GM19468 (cell line): ENCODE measurements around the gene PDXP.

ENCODE experiments used
- ATAC-seq: cut with Tn5 transposase; IDR thresholded peaks from one replicate; pipeline ENCODE4 v1.9.1; 2021; ENCODE audit warnings: mild to moderate bottlenecking, moderate library complexity, moderate number of reproducible peaks; ENCODE audit not compliant: unreplicated experiment; ENCODE audit errors: extremely low read depth

Gene PDXP

DNA sequence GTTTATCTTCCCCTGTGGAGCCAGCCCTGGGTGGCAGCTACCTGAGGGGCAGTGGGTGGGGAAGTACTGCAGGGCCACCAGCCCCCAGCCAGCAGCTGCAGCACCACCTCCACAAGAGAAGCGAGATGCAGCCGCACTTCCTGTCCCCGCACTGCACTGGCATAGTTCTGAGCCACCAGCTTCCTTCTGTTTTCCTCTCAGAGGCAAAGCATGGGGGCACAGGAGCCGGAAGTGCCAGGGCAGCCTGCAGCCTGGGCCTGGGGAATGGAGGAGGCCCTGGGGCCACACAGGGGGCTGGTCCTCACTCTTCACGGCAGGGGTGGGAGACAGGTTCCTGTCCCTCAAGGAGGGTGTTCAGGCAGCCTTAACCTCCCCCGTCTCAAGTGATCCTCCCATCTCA is 31.0 kb upstream of the PDXP start:
- no peak for ATAC-seq

DNA sequence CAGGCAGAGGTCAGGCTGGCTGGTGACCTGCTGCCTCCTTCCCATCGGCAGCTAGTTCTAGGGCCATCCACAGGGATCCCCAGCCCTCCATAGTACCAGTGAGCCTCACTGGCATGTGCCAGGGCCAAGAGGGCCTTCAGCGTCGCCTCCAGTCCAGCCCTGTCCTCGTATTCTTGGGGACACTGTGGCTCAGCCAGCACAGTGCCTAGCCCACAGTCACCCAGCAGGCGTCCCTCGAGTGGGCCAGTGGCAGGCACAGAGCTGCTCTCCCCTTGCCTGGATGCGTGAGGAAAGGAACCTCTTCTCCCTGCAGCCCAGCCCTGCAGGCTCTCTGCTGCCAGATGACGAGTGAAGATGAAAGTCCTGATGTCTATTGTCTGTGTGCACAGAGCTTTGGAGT is 29.7 kb upstream of the PDXP start:
- no peak for ATAC-seq

DNA sequence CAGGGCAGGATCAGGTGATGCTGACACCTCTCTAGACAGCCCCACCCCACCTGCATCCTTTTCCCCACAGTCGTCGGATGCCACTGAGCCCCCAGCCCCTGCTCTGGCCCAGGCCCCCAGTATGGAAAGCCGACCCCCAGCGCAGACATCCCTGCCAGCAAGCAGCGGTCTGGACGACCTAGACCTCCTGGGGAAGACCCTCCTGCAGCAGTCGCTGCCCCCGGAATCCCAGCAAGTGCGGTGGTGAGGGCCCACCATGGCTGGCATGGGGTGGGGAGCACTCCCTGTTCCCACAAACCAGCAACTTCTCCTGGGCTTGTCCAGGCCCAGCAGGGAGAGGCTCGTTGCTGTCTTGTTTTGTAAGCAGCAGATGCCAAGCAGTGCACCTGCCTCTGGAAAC is 28.6 kb upstream of the PDXP start:
- ATAC-seq, result no peak

DNA sequence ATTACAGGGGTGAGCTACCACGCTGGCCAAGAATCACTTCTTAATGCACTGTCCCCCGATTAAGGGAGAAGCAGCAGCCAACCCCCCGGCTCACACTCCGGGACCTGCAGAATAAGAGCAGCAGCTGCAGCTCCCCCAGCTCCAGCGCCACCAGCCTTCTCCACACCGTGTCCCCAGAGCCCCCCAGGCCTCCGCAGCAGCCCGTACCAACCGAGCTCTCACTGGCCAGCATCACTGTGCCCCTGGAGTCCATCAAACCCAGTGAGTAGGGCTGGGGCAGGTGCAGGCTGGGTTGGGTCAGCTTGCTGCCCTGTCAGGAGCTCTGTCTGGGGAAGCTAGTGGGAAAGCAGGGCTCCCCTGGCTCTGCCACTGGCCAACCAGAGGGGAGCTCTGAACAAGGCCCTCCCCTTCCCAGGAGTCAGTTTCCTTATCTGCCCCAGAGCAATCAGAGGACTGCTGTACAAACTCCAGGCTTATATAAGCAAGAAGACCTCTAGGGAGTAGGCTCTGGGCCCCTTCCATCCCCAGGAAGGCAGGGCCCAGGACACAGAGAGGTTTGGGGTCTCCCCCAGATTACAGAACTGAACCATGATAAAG is 27.6 kb upstream of the PDXP start:
- ATAC-seq, result no peak

DNA sequence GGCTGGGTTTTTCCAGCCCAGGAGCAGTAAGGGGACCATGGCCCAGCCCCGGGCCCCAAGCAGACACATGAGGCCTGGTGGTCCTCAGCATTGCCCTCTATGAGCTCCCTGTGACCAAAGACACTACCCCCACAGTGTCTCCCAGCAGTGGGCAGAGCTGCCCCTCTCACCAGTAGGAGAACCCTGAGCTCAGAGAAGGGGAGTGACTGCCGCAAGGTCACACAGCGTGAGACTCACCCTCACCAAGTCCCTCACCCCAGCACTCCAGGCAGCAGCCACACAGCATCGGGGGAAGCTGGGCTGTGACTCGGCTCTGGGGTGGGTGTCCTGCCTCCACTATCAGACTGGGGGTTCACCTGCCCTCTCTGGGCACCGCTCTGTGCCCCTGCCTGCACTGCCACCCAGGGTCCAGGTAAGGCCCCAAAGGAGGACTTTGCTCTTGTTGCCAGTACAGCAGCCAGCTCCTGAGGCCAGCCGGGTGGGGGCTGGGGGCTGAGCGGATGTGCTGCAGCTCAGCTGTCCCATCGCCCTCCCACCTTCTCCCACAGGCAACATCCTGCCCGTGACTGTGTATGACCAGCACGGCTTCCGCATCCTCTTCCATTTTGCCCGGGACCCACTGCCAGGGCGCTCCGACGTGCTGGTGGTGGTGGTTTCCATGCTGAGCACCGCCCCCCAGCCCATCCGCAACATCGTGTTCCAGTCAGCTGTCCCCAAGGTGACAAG is 26.9 kb upstream of the PDXP start:
- no peak for ATAC-seq

DNA sequence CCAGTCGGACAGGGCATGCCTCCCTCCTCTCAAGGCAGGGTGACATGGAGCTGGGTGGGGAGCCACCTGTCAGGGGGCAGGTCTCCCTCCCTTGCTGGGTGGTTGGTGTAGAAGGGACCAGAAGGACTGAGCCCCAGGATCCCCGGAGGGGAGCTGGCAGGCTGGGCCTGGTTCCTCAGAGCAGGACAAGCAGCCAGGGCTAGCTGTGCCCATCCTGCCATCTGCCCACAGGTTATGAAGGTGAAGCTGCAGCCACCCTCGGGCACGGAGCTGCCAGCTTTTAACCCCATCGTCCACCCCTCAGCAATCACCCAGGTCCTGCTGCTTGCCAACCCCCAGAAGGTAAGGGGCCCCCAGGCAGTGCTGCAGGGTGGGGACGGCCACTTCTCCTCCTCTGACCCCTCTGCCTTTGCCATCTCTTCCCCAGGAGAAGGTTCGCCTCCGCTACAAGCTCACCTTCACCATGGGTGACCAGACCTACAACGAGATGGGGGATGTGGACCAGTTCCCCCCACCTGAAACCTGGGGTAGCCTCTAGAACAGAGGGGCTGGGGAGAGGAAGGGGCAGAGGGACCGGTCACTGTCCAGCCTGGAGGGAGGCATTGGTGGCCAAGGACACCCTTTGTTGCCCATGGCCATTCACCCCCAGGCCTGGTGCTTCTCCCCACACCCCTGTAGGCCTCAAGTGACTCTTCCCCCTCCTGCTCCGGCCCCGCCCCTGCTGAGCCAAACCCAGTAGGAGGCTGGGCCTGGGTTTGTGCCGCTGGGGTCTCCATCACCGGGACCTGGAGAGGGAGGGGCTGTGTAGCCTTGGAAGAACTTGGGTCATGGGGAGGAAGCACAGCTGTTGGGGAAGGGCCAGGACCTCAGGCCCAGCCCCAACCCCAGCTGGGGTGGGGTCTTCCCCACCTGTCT is 26.1 kb upstream of the PDXP start:
- ATAC-seq, result no peak

DNA sequence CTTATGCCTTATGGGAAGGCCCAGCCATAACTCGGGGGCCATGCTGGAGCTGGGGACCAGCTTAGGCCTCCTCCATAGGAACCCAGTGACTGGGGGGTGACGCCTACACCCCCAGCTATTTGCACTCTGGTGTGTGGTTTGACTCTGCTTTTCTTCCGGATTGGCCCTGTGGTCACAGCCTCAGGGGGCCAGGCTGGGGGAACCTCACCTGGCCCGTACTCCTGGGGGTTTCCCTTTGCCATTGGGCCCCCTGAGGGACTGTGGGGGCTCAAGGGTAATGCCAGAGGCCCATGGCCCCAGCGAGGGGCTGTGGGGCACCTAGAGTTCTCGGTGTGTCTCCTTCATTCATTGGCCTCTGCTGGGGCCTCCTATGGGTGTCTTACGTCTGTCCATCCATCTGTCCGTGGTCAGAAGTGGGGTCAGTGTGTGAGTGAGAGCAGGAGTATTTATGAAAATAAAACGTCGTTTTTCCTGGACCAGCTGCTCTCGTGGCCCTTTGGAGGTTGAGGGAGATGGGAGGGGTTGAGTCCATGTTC is 25.4 kb upstream of the PDXP start:
- peak; percentile 36 for ATAC-seq

DNA sequence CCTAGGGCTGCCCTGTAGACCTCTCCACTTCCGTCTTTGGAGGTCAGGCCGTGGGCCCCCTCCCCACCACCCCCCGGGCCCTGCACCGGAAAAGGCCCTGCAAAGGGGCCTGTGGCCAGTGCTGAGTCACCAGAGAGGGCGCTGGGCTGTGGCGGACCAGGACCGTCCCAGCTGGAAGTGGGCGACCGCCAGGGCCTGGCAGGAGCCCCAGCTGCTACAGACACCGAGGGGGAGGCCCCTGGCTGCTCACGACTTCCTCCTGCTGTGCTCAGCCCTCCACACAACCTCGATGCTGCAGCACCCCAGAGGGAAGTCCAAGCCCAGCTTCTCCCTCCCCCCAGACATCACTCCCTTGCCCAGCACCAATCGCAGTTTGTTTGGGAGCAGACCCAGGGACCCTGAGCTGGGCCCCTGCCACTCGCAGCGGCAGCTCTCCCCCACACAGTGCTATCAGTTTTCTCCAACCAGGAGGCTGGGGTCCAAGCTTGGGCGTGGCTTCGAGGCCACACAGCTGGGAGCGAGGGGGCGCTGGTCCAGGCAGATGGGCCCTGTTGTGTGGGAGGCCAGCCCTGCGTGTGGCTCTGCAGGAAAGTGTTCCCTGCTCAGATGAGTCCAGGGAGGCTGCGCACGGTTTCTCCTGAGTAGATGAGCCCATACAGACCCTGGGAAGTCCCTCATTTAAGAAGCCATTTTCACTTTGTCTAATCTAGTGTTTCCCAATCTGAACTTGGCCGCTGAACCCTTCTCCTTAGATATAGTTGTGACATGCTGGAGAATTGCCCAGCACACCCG is 24.7 kb upstream of the PDXP start:
- ATAC-seq, result peak; percentile 32

DNA sequence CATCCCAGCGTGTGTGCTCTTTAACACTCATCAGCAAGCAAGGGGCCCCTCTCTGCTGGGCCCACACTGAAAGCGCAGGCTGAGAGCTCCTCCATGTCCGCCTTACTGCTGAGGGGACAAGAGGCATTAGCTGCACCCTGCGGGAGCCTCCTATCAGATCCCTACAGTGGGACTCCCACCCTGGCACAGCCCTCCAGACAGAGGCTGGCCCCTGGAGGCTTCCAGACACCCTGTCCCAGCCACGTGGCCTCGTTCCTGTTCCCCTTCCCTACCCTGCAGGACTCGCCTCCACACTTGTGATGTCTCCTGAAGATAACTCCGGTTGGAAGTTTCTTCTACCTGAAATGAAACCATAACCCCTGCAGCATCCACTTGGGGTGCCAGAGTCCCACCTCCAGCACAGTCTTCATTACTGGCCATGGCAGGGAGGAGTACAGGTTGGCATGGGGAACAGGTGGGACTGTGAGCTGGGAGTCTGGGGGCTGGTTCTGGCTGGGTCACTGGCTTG is 24.1 kb upstream of the PDXP start:
- ATAC-seq, result no peak

DNA sequence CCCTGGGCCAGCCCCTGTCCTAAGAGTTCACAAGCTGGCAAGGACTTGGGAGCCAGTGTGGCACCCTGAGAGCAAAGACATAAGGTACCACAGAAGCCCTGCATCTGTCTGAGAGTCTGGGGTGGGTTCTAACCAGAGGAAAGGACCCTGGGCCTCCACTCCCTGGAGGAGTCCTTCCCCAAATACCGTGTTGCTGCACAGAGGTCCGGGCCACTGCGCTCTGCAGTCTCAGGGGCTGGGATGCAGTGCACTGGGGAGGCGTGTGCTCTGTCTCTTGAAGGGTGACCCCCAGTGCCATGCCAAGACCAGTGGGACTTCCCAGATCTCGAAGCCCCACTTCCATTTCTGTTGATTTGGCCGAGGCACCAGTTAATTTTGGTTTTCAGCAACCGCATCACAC is 23.4 kb upstream of the PDXP start:
- ATAC-seq, result no peak

DNA sequence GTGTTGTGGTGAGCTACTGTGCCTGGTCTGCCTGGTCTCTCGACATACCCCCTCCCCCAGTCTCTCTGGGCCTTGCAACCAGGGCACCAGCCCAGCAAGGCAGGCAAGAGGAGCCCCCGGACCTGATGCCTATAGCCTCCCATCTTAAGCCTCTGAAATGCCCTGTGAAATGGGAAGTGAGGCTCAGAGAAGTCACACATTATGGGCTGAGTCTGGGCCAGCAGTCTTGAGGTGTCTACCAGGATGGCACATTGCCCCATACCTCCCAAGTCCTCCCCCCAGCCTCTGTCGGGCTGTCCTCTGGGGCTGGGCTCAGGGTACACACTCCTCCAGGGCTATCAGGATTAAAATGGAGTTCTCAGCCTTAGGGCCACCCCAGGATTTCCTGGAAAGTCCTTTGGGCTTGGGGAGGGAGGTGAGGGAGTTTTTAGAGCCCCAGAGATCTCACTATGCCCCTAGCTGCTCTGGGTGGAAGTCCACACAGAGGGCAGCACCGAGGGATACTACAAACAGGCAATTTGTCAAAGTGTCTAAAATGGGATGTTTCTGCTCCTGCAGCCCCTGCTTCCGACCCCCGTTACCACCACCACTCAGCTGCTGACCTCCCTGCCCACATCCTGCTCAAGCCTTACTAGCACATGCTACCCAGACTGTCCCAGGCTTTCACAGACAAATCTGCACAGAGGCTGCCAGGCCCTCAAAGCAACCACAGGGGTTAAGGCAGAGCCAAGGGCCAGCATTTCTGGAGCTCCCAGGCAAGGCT is 22.2 kb upstream of the PDXP start:
- no peak for ATAC-seq

DNA sequence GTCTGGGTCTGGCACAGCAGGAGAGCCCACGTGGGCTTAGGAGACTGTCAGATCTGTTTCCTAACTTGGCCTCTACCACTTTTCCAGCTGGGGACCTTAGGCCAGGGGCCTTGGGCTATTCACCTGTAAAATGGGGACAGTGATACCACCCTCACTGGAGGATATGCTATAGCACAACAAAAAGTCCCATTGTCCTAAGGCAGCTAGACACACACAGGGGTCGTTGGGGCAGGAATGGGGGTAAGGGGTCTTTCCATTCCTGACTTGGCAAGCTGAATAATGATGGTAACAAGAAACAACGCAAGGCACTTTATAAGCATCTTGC is 21.6 kb upstream of the PDXP start:
- no peak for ATAC-seq

DNA sequence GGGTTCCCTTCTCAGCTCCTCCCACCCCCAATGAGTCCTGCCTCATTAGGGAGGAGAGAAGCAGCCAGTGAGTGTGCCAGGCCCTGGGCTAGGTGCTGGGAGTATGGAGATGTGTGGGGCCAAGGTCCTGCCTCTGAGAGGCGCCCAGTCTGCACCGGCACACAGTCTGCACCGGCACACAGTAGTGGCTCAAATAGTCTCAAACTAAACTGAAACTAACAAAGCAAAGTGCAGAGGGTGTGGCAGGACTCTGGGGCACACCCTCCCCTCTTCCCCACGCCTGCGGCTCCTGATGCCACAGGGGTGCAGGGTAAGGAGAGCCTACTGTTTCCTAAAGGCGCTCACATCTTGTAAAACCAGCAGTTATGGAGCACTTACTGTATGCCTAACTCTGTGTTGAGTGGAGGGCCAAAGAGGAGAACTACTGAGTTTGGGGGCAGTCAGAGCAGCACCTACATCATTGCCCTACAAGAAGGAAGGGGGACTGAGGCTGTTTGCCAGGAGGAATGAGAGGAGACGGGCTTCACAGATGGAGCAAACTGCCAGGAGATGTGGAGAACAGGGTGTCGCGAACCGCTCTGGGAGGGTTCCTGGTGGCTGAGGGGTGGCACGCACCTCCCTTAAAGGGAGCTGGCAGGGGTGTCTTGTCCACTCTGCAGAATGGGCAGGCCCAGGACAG is 20.0 kb upstream of the PDXP start:
- no peak for ATAC-seq

DNA sequence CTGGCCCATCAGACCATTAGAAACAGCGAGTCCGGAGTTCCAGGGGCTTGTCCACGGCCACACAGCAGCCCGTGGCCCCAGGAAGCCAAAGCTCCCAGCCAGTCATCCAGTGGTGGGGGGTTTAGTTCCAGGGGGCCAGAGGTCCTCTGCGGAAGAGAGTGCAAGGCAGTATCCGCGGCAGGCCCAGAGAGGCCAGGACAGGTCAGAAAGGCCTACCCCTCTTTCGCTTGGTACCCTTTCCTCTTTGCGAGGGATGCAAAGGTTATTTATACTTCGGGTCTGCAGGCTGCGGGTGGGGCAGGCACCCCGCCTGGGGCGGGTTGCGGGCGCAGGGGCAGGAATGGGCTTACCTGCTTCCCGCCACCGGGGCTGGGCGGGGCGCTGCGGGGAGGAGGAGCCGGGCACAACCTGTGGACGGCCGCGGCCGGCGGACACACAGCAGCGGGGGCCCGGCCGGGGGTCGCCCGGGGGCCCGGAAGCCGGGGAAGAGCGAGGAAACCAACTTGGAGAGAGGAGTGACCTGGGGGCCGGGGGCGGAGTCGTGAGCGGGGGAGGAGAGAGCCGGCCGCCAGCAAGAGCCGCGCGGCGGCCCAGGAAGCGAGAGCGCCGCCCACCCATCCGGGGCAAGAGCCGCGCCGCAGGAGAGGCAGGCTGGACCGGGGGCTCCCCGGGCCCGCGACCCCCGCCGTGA is 19.3 kb upstream of the PDXP start, which contains the start of gene SH3BP1:
Gene SH3BP1, plus strand, starts transcription at position 600 of the 691 bp plus-strand sequence. CDS start 119 bp downstream, outside the sequence.
- no peak for ATAC-seq

DNA sequence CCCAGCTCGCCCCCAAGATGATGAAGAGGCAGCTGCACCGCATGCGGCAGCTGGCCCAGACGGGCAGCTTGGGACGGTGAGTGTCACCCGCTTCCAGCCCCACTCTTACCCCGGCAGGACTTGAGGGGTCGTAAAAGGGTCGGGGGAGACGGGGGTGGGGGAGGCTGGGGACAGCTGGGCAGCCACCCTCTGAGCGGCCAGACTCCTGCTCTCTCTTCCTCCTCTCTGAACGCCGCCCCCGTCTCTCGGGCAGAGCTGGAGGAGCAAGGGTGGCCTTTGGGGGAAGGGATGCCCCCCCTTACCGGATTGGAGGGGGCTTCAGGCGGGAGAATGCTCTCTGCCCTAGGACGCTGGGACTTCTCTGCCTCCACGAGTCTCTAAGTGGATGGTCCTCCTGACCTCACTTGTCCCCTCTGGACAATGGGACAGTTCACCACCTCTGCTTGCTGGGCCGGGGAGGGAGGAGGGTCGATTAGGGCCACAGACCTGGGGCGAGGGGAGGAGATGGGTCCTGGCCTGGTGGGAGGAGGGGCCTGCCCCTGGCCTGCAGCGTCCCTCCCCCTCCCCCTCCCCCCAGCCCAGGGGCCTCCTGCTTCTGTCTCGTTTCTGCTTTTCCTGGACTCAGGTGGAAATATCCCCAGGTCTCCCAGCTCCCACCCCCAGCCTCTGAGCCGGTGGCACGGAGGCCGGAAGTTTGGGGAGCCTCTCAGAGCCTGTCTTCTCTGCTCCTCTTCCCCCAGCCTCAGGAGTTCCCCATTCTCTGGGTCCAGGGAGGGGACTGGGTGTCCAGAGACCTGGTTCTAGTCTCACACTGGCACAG is 18.5 kb upstream of the PDXP start:
- no peak for ATAC-seq

DNA sequence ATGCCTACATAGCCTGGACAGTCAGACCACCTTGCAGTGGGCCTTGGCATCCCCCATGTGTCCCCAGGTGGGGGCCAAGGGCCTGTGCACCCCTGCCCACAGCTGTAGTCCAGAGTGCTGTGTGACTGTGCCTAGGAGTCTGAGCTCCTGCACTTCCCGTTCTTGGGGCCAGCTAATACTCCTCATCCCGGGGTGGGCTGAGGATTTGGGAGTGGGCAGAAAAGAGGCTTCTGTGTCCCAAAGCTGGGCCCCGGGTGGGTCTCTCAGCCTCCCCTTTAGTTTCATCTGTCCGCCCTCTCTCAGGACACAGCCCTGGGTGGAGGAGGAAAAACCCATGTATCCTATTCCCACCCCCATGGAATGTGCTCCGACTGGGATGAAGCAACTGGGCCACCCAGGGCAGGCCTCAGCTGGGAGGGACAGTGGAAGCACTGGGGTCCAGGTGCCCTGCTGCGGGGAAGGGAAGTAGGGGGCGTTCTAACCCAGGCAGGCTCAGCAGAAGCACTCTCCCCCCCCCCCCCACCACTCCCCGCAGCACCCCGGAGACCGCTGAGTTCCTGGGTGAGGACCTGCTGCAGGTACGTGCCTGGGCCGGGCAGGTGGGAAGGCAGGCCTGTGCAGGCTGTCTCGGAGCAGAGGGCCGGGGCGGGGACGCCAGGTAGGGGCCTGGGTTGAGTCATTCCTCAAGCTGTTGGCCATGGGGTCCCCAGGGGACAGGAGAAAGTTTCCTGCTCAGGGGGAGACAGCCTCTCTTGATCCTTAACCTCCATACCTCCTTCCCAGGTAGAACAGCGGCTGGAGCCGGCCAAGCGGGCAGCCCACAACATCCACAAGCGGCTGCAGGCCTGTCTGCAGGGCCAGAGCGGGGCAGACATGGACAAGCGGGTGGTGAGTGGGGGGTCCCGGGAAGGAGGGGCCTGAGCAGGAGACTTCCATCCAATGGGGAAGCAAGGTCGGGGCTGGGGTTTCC is 17.6 kb upstream of the PDXP start:
- ATAC-seq, result no peak
